Stomach (tissue), 9 donors: Measurements from ENCODE around the gene RRP12. TPM values are rescaled to one million over a fixed set of nuclear protein-coding genes. Genes with fewer than 3 reads are reported as not detected.

ENCODE experiments used
- DNase-seq, 2 donors: peaks; one replicate each; pipeline versions ENCODE4 v3.0.0 to v3.0.0-alpha.2; 2013 to 2019
- H3K27ac ChIP-seq, 5 donors: fragments of 200-600 bp in 4 of 5; sonication (generic) in 4 of 5; one replicate each; pipeline ENCODE4 v1.5.1; 2013 to 2019; ENCODE audit warnings: mild to moderate bottlenecking in 1 of 5, moderate library complexity in 1 of 5
- H3K27me3 ChIP-seq, 3 donors: fragments of 200-600 bp; sonication (generic); one replicate each; pipeline ENCODE4 v1.5.1; 2017 to 2019; ENCODE audit warnings: mixed run types in 1 of 3
- H3K36me3 ChIP-seq, 4 donors: fragments of 200-600 bp; sonication (generic); 1 replicate in 3 of 4; 2 replicates in 1 of 4; pipeline ENCODE4 v1.5.1; 2016 to 2019
- H3K4me1 ChIP-seq, 4 donors: fragments of 200-600 bp; sonication (generic); one replicate each; pipeline ENCODE4 v1.5.1; 2016 to 2019
- H3K4me3 ChIP-seq, 4 donors: fragments of 200-600 bp; sonication (generic) in 3 of 4; one replicate each; pipeline ENCODE4 v1.5.1; 2016 to 2019; ENCODE audit warnings: mild to moderate bottlenecking in 1 of 4
- H3K9me3 ChIP-seq, 4 donors: fragments of 200-600 bp; sonication (generic); one replicate each; pipeline ENCODE4 v1.5.1; 2016 to 2019
- EP300 ChIP-seq: sonication (generic); formaldehyde crosslinking; IDR thresholded peaks from one replicate; pipeline ENCODE4 v1.6.1; 2017; ENCODE audit warnings: antibody characterized with exemption
- POLR2A ChIP-seq, 4 donors: fragments of 450-650 bp; IDR thresholded peaks; one replicate each; pipeline ENCODE4 v1.6.1; 2016; ENCODE audit warnings: antibody characterized with exemption in 4 of 4, control low read depth in 2 of 4, mild to moderate bottlenecking in 1 of 4, moderate library complexity in 1 of 4
- POLR2AphosphoS5 ChIP-seq, 3 donors: sonication (generic); formaldehyde crosslinking; IDR thresholded peaks; one replicate each; pipeline ENCODE4 v1.6.1; 2016; ENCODE audit warnings: antibody characterized with exemption in 3 of 3
- WGBS, 5 donors: extraction: QIAGEN DNeasy Blood & Tissue Kit in 3 of 5; methylation state at CpG; one replicate each; pipeline versions ENCODE4 v1.1.5 to v1.1.7; 2013 to 2018; 5-methylcytosine and 5-hydroxymethylcytosine counted together
- intact Hi-C: fragments of 100-400 bp; cut with DNase I; formaldehyde crosslinking; loops from one replicate; pipeline ENCODE4 v1.15.1; 2023; ENCODE audit warnings: low total_unique reads
- polyA plus RNA-seq, 3 donors: library from polyadenylated mRNA; stranded (reverse); fragments of 200-250 nt; gene quantifications; one replicate each; pipeline ENCODE4 v1.2.3, GENCODE V29; 2013
- total RNA-seq, 5 donors: library from RNA; depleted of rRNA; stranded (reverse); fragments of >200 nt; gene quantifications; one replicate each; pipeline versions ENCODE4 v1.1.0 to v1.2.3, GENCODE V29; 2014 to 2016
- TF ChIP-seq, protein P1 (sequence below), 7 experiments: fragments of 450-650 bp in 4 of 7; fragments of 200-600 bp in 3 of 7; sonication (generic) in 3 of 7; IDR thresholded peaks; one replicate each; pipeline ENCODE4 v1.5.1; 2016 to 2019; ENCODE audit warnings: antibody characterized with exemption in 7 of 7, control low read depth in 2 of 7, mild to moderate bottlenecking in 1 of 7
- donor health status: healthy with polysubstance abuse.
- donor health status: Bipolar disorder and iron deficiency.
- donor health status: healthy.

Gene RRP12
- total and polyA plus RNA-seq, 8 donors: 3.5 to 22.2 (median 14.4) TPM

- H3K27ac ChIP-seq: peak overlapping the region in 2 of 5 donors; percentile 52 to 67
- H3K4me1 ChIP-seq: peaks cover 10 to 30% (median 18%) of the 10 kb centered on the region in 4 donors
- no peaks in the 10 kb centered on the region for H3K36me3 ChIP-seq
- 67 to 76% (median 74%) methylated on average over 3 of the region's 3 CpGs for WGBS, 5 donors
- no peaks in the 10 kb centered on the region for H3K27me3 ChIP-seq
- DNase-seq: no peak
- no peaks in the 10 kb centered on the region for H3K9me3 ChIP-seq
- intact Hi-C loops: no loop called here
- no peak overlapping the region for H3K4me3 ChIP-seq
- TF ChIP-seq POLR2AphosphoS5 (IDR thresholded peaks at IDR 0.05): no peak
- TF ChIP-seq, protein P1, sequence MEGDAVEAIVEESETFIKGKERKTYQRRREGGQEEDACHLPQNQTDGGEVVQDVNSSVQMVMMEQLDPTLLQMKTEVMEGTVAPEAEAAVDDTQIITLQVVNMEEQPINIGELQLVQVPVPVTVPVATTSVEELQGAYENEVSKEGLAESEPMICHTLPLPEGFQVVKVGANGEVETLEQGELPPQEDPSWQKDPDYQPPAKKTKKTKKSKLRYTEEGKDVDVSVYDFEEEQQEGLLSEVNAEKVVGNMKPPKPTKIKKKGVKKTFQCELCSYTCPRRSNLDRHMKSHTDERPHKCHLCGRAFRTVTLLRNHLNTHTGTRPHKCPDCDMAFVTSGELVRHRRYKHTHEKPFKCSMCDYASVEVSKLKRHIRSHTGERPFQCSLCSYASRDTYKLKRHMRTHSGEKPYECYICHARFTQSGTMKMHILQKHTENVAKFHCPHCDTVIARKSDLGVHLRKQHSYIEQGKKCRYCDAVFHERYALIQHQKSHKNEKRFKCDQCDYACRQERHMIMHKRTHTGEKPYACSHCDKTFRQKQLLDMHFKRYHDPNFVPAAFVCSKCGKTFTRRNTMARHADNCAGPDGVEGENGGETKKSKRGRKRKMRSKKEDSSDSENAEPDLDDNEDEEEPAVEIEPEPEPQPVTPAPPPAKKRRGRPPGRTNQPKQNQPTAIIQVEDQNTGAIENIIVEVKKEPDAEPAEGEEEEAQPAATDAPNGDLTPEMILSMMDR (IDR thresholded peaks at IDR 0.05): no peak
- no peak for TF ChIP-seq POLR2A (IDR thresholded peaks at IDR 0.05)
- no peak for TF ChIP-seq EP300
Measured at GRCh38 chr10:97406064-97406463, 4.9 kb upstream of the RRP12 start.

DNA sequence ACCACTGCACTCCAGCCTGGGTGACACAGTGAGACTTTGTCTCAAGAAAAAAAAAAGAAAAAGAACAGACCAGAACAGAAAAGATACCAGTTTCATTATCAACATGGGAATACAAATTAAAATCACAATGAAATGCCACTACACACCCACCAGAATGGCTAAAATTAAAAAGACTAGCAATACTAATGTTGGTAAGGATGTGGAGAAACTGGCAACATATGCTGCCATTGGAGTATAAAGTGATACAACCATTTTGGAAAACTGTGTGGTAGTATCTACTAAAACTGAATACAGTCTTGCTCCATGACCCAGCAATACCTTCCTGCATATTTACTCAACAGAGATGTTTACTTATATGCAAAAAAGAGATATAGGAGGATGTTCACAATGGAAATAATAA, 2.9 kb upstream of the RRP12 start:
- TF ChIP-seq EP300 (no peak), POLR2A (IDR thresholded peaks at IDR 0.05) (no peak), POLR2AphosphoS5 (IDR thresholded peaks at IDR 0.05) (no peak)
- TF ChIP-seq, protein P1 (IDR thresholded peaks at IDR 0.05): no peak
- intact Hi-C loops: no loop called here

GRCh38 chr10:97401455-97401919, 347 bp upstream of the RRP12 start:
- 64 to 74% (median 70%) methylated on average over 13 of the region's 13 CpGs for WGBS, 5 donors
- Histone ChIP-seq H3K27ac (peak overlapping the region in 4 of 5 donors; percentile 75 to 86 (median 82)), H3K4me1 (peaks cover 10 to 24% (median 15%) of the 10 kb centered on the region in 4 donors), H3K9me3 (no peaks in the 10 kb centered on the region), H3K27me3 (no peaks in the 10 kb centered on the region), H3K36me3 (peaks cover 8 to 16% (median 13%) of the 10 kb centered on the region in 4 donors), H3K4me3 (peak overlapping the region; percentile 61 to 89 (median 78))
- TF ChIP-seq POLR2A (IDR thresholded peaks at IDR 0.05) (no peak), EP300 (no peak), POLR2AphosphoS5 (IDR thresholded peaks at IDR 0.05) (no peak)
- TF ChIP-seq, protein P1 (IDR thresholded peaks at IDR 0.05): no peak
- DNase-seq: no peak
- intact Hi-C loops: no loop called here

More for the DNA sequence above, 2.9 kb upstream of the RRP12 start:
- H3K4me3 ChIP-seq: no peak overlapping the region
- no peak for DNase-seq
- H3K27ac ChIP-seq: no peak overlapping the region
- no peaks in the 10 kb centered on the region for H3K36me3 ChIP-seq
- H3K4me1 ChIP-seq: peaks cover 20 to 48% (median 31%) of the 10 kb centered on the region in 4 donors
- no peaks in the 10 kb centered on the region for H3K9me3 ChIP-seq
- H3K27me3 ChIP-seq: no peaks in the 10 kb centered on the region

DNA sequence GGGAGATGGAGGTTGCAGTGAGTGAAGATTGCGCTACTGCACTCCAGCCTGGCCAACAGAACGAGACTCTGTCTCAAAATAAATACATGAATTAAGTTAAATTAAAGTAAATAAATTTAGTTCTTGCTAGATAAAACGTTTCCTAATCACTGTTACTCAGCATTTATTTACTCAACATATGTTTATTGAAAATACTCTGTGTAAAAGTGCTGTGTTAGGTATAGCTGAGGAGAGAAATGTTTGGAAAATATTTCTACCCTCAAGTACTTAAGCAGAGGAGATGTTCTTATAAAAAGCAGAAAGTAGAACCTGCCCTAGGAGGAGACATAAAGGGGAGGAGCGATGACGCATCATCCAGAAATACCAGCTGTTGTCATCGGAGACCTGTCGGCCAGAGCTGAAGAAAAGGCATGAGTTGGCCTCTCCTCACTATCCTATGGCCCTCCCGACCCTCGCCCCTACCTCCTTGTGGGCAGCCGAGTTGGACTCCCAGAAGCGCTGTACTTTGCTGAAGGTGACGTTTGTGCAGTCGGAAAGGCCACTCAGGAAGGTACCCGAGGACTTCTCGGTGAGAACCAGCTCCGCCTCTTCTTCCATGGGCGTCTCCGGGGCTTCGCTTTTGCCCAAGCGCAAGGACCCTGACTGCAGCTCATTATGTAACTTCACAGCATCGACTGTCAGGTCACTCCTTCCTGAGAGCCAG, 1.1 kb downstream of the RRP12 start:
- 20 to 41% (median 22%) methylated on average over 21 of the region's 21 CpGs for WGBS, 5 donors
- H3K9me3 ChIP-seq: no peaks in the 10 kb centered on the region
- no peaks in the 10 kb centered on the region for H3K27me3 ChIP-seq
- peak overlapping the region; percentile 61 to 89 (median 78) for H3K4me3 ChIP-seq
- peak; percentile 43 to 79 for DNase-seq
- no peak for TF ChIP-seq EP300
- TF ChIP-seq, protein P1 (IDR thresholded peaks at IDR 0.05): no peak
- TF ChIP-seq POLR2AphosphoS5 (IDR thresholded peaks at IDR 0.05): no peak
- TF ChIP-seq POLR2A (IDR thresholded peaks at IDR 0.05): no peak
- peaks cover 16 to 31% (median 28%) of the 10 kb centered on the region in 4 donors for H3K36me3 ChIP-seq
- peaks cover 10 to 23% (median 15%) of the 10 kb centered on the region in 4 donors for H3K4me1 ChIP-seq
- H3K27ac ChIP-seq: peak overlapping the region; percentile 68 to 86 (median 78)
- intact Hi-C loops: no loop called here
